Prostate gland (tissue), 2 donors: ENCODE measurements around the gene DOC2B. TPM values are rescaled to one million over a fixed set of nuclear protein-coding genes. Genes with fewer than 3 reads are reported as not detected.

ENCODE experiments used
- DNase-seq: peaks from one replicate; pipeline ENCODE4 v3.0.0-alpha.2; 2019; ENCODE audit warnings: low spot score
- H3K27ac ChIP-seq, 2 donors: fragments of 200-600 bp; sonication (generic); 2 replicates each; pipeline ENCODE4 v1.5.1; 2017 to 2019
- H3K27me3 ChIP-seq: fragments of 200-600 bp; sonication (generic); replicated peaks from 2 replicates; pipeline ENCODE4 v1.5.1; 2019; ENCODE audit not compliant: insufficient read depth
- H3K36me3 ChIP-seq, 2 donors: fragments of 200-600 bp; sonication (generic); 1 replicate in 1 of 2; 2 replicates in 1 of 2; pipeline versions ENCODE4 v1.5.1 to v1.8.1; 2017 to 2019
- H3K4me1 ChIP-seq: fragments of 200-600 bp; sonication (generic); replicated peaks from 2 replicates; pipeline ENCODE4 v1.5.1; 2019
- H3K4me3 ChIP-seq, 2 donors: fragments of 200-600 bp; sonication (generic); 2 replicates each; pipeline ENCODE4 v1.5.1; 2017 to 2019
- H3K9me3 ChIP-seq: fragments of 200-600 bp; sonication (generic); 2 replicates; pipeline ENCODE4 v1.5.1; 2017
- POLR2A ChIP-seq: fragments of 450-650 bp; IDR thresholded peaks from one replicate; pipeline ENCODE4 v1.6.1; 2016; ENCODE audit warnings: antibody characterized with exemption, mild to moderate bottlenecking
- POLR2AphosphoS5 ChIP-seq: sonication (generic); formaldehyde crosslinking; IDR thresholded peaks from one replicate; pipeline ENCODE4 v1.6.1; 2017; ENCODE audit warnings: antibody characterized with exemption
- WGBS: methylation state at CpG from one replicate; pipeline ENCODE4 v1.1.5; 2018; 5-methylcytosine and 5-hydroxymethylcytosine counted together
- intact Hi-C: fragments of 100-400 bp; cut with DNase I; formaldehyde crosslinking; loops from one replicate; pipeline ENCODE4 v1.14.2; 2022
- total RNA-seq, 2 donors: library from RNA; depleted of rRNA; stranded (reverse); fragments of >200 nt; gene quantifications; one replicate each; pipeline ENCODE4 v1.1.0, GENCODE V29; 2016
- TF ChIP-seq, protein P1 (sequence below), 4 experiments: fragments of 200-600 bp in 2 of 4; fragments of 450-650 bp in 2 of 4; sonication (generic) in 2 of 4; IDR thresholded peaks; 1 replicate in 3 of 4; 2 replicates in 1 of 4; pipeline ENCODE4 v1.5.1; 2016 to 2019; ENCODE audit warnings: antibody characterized with exemption in 4 of 4, mild to moderate bottlenecking in 2 of 4, moderate library complexity in 2 of 4

DOC2B gene
- total RNA-seq, result 1 to 10 TPM; 3.0 to 3.1 TPM

DNA sequence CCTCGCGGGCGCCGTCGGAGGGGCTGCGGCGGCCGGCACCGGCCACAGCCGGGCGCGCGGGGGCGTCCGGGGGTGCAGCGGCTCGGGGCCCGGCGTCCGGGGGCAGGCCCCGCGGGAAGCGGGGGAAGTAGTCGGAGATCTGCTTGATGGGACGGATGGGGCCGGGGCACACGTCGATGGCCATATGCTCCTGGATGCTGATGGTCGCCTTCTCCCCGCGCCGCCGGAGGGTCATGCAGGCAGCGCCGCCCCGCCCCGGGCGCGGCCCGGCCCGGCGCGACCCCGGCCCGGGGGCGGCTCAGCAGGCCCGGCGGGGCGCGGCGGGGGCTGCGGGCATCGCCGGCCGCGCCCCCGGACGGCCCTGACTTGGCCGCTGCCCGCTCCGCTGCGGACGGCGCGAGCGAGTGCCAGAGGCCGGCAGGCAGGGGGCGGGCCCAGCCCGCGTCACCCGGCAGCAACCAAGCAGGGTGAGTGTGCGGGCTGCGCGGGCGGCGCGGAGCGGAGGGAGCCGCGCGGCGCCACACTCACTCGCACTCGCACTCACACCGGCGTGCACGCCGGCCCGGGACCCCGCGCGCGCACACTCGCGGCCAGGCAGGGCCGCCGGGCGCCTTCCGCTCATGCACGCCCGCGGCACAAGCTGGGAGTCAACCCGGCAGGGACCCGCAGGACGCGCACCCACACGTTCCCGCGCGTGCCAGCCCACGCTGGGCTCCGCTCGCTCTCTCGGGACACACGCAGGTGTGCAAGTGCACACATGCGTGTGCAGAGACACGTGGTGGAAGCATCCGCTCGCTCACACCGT is at the start of gene DOC2B:
DOC2B (minus strand) TSS at position 406 of the 805 bp plus-strand sequence; CDS start at position 235, 171 bp downstream.
- Histone ChIP-seq H3K27ac (no peak within 1 kb of the TSS), H3K9me3 (no peaks in the 10 kb centered on the region), H3K36me3 (no peaks in the 10 kb centered on the region), H3K27me3 (no peaks in the 10 kb centered on the region), H3K4me3 (peak within 1 kb of the TSS; percentile 27 to 35), H3K4me1 (peaks cover 4% of the 10 kb centered on the region)
- DNase-seq, result peak; percentile 19
- TF ChIP-seq, protein P1, sequence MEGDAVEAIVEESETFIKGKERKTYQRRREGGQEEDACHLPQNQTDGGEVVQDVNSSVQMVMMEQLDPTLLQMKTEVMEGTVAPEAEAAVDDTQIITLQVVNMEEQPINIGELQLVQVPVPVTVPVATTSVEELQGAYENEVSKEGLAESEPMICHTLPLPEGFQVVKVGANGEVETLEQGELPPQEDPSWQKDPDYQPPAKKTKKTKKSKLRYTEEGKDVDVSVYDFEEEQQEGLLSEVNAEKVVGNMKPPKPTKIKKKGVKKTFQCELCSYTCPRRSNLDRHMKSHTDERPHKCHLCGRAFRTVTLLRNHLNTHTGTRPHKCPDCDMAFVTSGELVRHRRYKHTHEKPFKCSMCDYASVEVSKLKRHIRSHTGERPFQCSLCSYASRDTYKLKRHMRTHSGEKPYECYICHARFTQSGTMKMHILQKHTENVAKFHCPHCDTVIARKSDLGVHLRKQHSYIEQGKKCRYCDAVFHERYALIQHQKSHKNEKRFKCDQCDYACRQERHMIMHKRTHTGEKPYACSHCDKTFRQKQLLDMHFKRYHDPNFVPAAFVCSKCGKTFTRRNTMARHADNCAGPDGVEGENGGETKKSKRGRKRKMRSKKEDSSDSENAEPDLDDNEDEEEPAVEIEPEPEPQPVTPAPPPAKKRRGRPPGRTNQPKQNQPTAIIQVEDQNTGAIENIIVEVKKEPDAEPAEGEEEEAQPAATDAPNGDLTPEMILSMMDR (IDR thresholded peaks at IDR 0.05), result peak in 2 of 4 experiments; percentile 30
- TF ChIP-seq POLR2A (no peak), POLR2AphosphoS5 (no peak)
- WGBS, result 1% methylated on average over 38 of the region's 120 CpGs
- intact Hi-C loops, result no loop called here

GRCh38 chr17:230395-230770 is 48.9 kb upstream of the DOC2B start:
- H3K27ac ChIP-seq, result no peak overlapping the region
- H3K9me3 ChIP-seq, result no peaks in the 10 kb centered on the region
- TF ChIP-seq POLR2A (no peak), POLR2AphosphoS5 (no peak)
- TF ChIP-seq, protein P1 (IDR thresholded peaks at IDR 0.05), result no peak
- H3K27me3 ChIP-seq, result no peaks in the 10 kb centered on the region
- H3K4me1 ChIP-seq, result no peaks in the 10 kb centered on the region
- 91% methylated on average over 7 of the region's 7 CpGs for WGBS
- no peak for DNase-seq
- intact Hi-C loops, result no loop called here
- H3K4me3 ChIP-seq, result no peak overlapping the region
- H3K36me3 ChIP-seq, result no peaks in the 10 kb centered on the region

GRCh38 chr17:229709-230394 is 48.4 kb upstream of the DOC2B start:
- no peak for DNase-seq
- H3K4me3 ChIP-seq, result no peak overlapping the region
- H3K27me3 ChIP-seq, result no peaks in the 10 kb centered on the region
- TF ChIP-seq POLR2AphosphoS5 (no peak), POLR2A (no peak)
- TF ChIP-seq, protein P1 (IDR thresholded peaks at IDR 0.05), result no peak
- no peaks in the 10 kb centered on the region for H3K36me3 ChIP-seq
- H3K9me3 ChIP-seq, result no peaks in the 10 kb centered on the region
- intact Hi-C loops, result no loop called here
- 92% methylated on average over 15 of the region's 15 CpGs for WGBS
- H3K27ac ChIP-seq, result no peak overlapping the region
- no peaks in the 10 kb centered on the region for H3K4me1 ChIP-seq

DNA sequence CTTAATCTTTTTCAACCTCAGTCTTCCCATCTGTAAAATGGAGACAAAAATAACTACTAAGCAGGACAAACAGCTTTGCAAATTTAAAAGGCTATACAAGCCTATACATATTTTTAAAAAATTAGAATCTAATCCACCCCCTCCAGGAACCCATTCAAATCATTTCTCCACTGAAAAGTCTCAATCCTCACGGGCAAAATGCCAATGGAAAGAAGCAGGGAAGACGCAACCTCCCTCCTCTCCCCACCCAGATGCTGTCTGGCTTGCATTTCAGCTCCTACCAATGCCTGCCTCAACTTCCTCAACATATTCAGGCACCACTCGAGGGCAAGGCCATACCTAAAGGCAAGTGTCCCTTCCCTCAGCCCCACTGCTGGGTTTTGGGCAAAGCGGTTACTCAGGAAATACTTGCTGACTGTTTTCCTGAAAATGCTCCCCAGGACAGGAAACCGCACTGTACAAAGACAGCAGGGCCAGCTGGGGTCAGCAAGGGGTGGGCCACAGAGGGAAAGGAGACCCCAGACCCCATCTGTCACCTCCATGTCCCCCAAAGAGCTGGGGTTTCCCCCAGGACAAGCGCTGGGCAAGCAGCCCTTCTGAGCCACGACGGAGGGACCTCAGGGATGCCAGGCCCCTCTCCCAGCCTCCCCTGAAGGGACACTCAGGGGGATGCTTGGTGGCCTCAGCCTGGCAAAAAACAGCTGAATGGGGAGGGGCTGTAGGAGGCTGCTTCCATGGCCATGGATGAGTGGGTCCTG is 47.7 kb upstream of the DOC2B start:
- WGBS, result 84% methylated on average over 8 of the region's 8 CpGs
- no peak overlapping the region for H3K27ac ChIP-seq

More for the DNA sequence above, 47.7 kb upstream of the DOC2B start:
- Histone ChIP-seq H3K36me3 (no peaks in the 10 kb centered on the region), H3K9me3 (no peaks in the 10 kb centered on the region), H3K4me3 (no peak overlapping the region), H3K4me1 (no peaks in the 10 kb centered on the region), H3K27me3 (no peaks in the 10 kb centered on the region)
- intact Hi-C loops, result no loop called here
- no peak for DNase-seq
- TF ChIP-seq POLR2A (no peak), POLR2AphosphoS5 (no peak)
- TF ChIP-seq, protein P1 (IDR thresholded peaks at IDR 0.05), result no peak
